HG02973 (cell line): ENCODE results near the gene AGTR2.
"Not testable (repeated sequence)": the region's sequence is repeated elsewhere in the genome, so short reads cannot be mapped to it uniquely, and the experiment has no call there.

Experiments
- ATAC-seq: cut with Tn5 transposase; IDR thresholded peaks from one replicate; pipeline ENCODE4 v1.9.1; 2021; ENCODE audit warnings: moderate library complexity; ENCODE audit not compliant: unreplicated experiment

Gene AGTR2

GRCh38 chrX:116170511-116170910 lies at the start of gene AGTR2:
Gene AGTR2, plus strand, starts transcription at chrX:116170744. Its CDS starts 1,537 bp downstream, at chrX:116172281.
- ATAC-seq = no peak

GRCh38 chrX:116135277-116135676 lies 35.3 kb upstream of the AGTR2 start:
- no peak for ATAC-seq

GRCh38 chrX:116141270-116141669 lies 29.3 kb upstream of the AGTR2 start:
- not testable (repeated sequence) for ATAC-seq

GRCh38 chrX:116142976-116143375 lies 27.6 kb upstream of the AGTR2 start:
- ATAC-seq = no peak

GRCh38 chrX:116172976-116173375 lies 2.4 kb downstream of the AGTR2 start:
- no peak for ATAC-seq

GRCh38 chrX:116181300-116181699 lies 10.8 kb downstream of the AGTR2 start:
- no peak for ATAC-seq

GRCh38 chrX:116185163-116185562 lies 14.6 kb downstream of the AGTR2 start:
- no peak for ATAC-seq

GRCh38 chrX:116194649-116195048 lies 24.1 kb downstream of the AGTR2 start:
- ATAC-seq = no peak

- no peak for ATAC-seq
Measured at GRCh38 chrX:116198235-116198634, 27.7 kb downstream of the AGTR2 start.

GRCh38 chrX:116198810-116199209 lies 28.3 kb downstream of the AGTR2 start:
- ATAC-seq = no peak

GRCh38 chrX:116204932-116205331 lies 34.4 kb downstream of the AGTR2 start:
- ATAC-seq = no peak

- ATAC-seq = no peak
Measured at GRCh38 chrX:116213262-116213661, 42.7 kb downstream of the AGTR2 start.

GRCh38 chrX:116217080-116217479 lies 46.5 kb downstream of the AGTR2 start:
- ATAC-seq = not testable (repeated sequence)
